Stimulated activated CD4-positive, alpha-beta T cell treated with anti-CD3 and anti-CD28 coated beads, Interleukin-15, amount 100 ng/mL, for 48 hours (primary cell): ENCODE results near the gene ZBTB8A.

Experiments
- DNase-seq, 2 donors: peaks; one replicate each; pipeline ENCODE4 v3.0.0-alpha.2; 2020; ENCODE audit warnings: low read depth in 2 of 2

The ZBTB8A gene

GRCh38 chr1:32652244-32652962, 113.2 kb downstream of the ZBTB8A start:
- no peak for DNase-seq
